A549 (cell line): Measurements from ENCODE around the gene MYO18B.

Experiments used
- EHMT2 ChIP-seq: fragments of 200-600 bp; sonication (generic); IDR thresholded peaks from 2 replicates; pipeline ENCODE4 v1.6.1; 2016; ENCODE audit warnings: antibody characterized with exemption, low read depth, mild to moderate bottlenecking, moderate library complexity
- EP300 ChIP-seq, 2 experiments: fragments of >200 bp; sonication (Bioruptor Twin); formaldehyde crosslinking; IDR thresholded peaks; 2 replicates in 1 of 2; 3 replicates in 1 of 2; pipeline ENCODE4 v1.6.1; 2016 to 2017
- FOSL2 ChIP-seq, 2 experiments: fragments of 450-650 bp in 1 of 2; fragments of >200 bp in 1 of 2; sonication (Bioruptor Twin) in 1 of 2; formaldehyde crosslinking; IDR thresholded peaks; 2 replicates each; pipeline versions ENCODE4 v1.5.0 to v1.6.1; 2016 to 2020; ENCODE audit warnings: mild to moderate bottlenecking in 1 of 2, moderate library complexity in 1 of 2
- JUNB ChIP-seq: fragments of >200 bp; sonication (Bioruptor Twin); formaldehyde crosslinking; IDR thresholded peaks from 2 replicates; pipeline ENCODE4 v1.6.1; 2016
- KDM1A ChIP-seq: fragments of 200-600 bp; sonication (generic); IDR thresholded peaks from 2 replicates; pipeline ENCODE4 v1.6.1; 2016; ENCODE audit warnings: low read depth, mild to moderate bottlenecking
- RFX5 ChIP-seq: fragments of 450-650 bp; IDR thresholded peaks from 2 replicates; pipeline ENCODE4 v1.7.1; 2014; ENCODE audit warnings: antibody characterized with exemption, mild to moderate bottlenecking, moderate library complexity
- TF ChIP-seq, protein P1 (sequence below): fragments of >200 bp; sonication (Bioruptor Twin); formaldehyde crosslinking; IDR thresholded peaks from 3 replicates; pipeline ENCODE4 v1.5.1; 2016

DNA sequence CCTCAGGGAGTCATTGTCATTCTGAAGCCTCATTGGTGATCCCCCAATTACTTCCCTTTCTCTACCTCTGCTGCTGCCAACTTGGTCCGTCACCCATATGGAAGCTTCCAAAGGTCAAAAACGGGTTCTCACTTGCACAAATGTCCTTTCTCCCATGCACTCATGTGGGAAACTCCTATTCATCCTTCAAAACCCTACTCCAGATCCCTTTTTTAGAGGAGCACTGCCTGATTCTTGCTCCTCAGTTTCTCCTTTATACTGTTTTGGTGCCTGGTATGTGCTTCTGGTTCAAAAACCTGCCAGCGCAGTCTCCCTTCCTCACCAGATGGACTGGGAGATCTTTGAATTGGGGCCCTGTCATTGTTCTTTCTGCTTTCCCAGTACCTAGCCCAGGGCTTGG, 41.9 kb downstream of the MYO18B start:
- TF ChIP-seq EP300 (IDR thresholded peaks at IDR 0.05) (no peak), JUNB (no peak), KDM1A (no peak), FOSL2 (IDR thresholded peaks at IDR 0.05) (no peak), FOSL2 (CRISPR knock-in tag; IDR thresholded peaks at IDR 0.05) (no peak), EHMT2 (no peak), RFX5 (no peak)
- TF ChIP-seq, protein P1, sequence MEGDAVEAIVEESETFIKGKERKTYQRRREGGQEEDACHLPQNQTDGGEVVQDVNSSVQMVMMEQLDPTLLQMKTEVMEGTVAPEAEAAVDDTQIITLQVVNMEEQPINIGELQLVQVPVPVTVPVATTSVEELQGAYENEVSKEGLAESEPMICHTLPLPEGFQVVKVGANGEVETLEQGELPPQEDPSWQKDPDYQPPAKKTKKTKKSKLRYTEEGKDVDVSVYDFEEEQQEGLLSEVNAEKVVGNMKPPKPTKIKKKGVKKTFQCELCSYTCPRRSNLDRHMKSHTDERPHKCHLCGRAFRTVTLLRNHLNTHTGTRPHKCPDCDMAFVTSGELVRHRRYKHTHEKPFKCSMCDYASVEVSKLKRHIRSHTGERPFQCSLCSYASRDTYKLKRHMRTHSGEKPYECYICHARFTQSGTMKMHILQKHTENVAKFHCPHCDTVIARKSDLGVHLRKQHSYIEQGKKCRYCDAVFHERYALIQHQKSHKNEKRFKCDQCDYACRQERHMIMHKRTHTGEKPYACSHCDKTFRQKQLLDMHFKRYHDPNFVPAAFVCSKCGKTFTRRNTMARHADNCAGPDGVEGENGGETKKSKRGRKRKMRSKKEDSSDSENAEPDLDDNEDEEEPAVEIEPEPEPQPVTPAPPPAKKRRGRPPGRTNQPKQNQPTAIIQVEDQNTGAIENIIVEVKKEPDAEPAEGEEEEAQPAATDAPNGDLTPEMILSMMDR = no peak
